HepG2 (cell line): Measurements from ENCODE around the gene NUP88. TPM values are rescaled to one million over a fixed set of nuclear protein-coding genes. Genes with fewer than 3 reads are reported as not detected.
A peak's percentile ranks its signal among the peaks of the same experiment; 100 is the strongest.

Experiments used
- AHDC1 ChIP-seq: sonication (generic); formaldehyde crosslinking; IDR thresholded peaks from 2 replicates; pipeline ENCODE4 v1.5.1; 2020; ENCODE audit warnings: mild to moderate bottlenecking, missing genetic modification reagents, borderline replicate concordance
- ARID4A ChIP-seq: sonication (generic); formaldehyde crosslinking; IDR thresholded peaks from 2 replicates; pipeline ENCODE4 v1.5.0; 2020; ENCODE audit warnings: mild to moderate bottlenecking, missing genetic modification reagents, borderline replicate concordance
- CEBPG ChIP-seq: IDR thresholded peaks from 2 replicates; pipeline ENCODE4 v1.6.1; 2016
- ELF1 ChIP-seq: sonication (generic); formaldehyde crosslinking; IDR thresholded peaks from 2 replicates; pipeline ENCODE4 v1.4.0; 2020; ENCODE audit warnings: missing genetic modification reagents
- EP300 ChIP-seq, 3 experiments: sonication (generic) in 1 of 3; formaldehyde crosslinking in 1 of 3; IDR thresholded peaks; 2 replicates each; pipeline versions ENCODE4 v1.5.1 to v1.6.1; 2011 to 2020; ENCODE audit warnings: low read depth in 2 of 3, low read length in 2 of 3, borderline replicate concordance in 1 of 3, improper control_type of control experiment in 1 of 3, mild to moderate bottlenecking in 1 of 3, missing genetic modification reagents in 1 of 3, moderate library complexity in 1 of 3
- FOXA1 ChIP-seq, 2 experiments: fragments of 450-650 bp in 1 of 2; sonication (generic) in 1 of 2; formaldehyde crosslinking in 1 of 2; IDR thresholded peaks; 2 replicates each; pipeline versions ENCODE4 v1.4.0 to v1.6.1; 2016 to 2020; ENCODE audit warnings: missing genetic modification reagents in 1 of 2
- IRF9 ChIP-seq: sonication (generic); formaldehyde crosslinking; IDR thresholded peaks from 2 replicates; pipeline ENCODE4 v1.8.0; 2022; ENCODE audit warnings: missing genetic modification reagents, mild to moderate bottlenecking, borderline replicate concordance
- ISL2 ChIP-seq: sonication (generic); formaldehyde crosslinking; IDR thresholded peaks from 2 replicates; pipeline ENCODE4 v1.5.0; 2020; ENCODE audit warnings: missing genetic modification reagents
- KDM1A ChIP-seq: IDR thresholded peaks from 2 replicates; pipeline ENCODE4 v1.6.1; 2016; ENCODE audit warnings: missing compliant biosample characterization
- KLF16 ChIP-seq, 2 experiments: sonication (generic) in 1 of 2; formaldehyde crosslinking in 1 of 2; IDR thresholded peaks; 2 replicates each; pipeline versions ENCODE4 v1.6.1 to v1.8.0; 2016 to 2023; ENCODE audit warnings: missing genetic modification reagents in 2 of 2, missing compliant biosample characterization in 1 of 2
- PHF21A ChIP-seq: sonication (generic); formaldehyde crosslinking; IDR thresholded peaks from 2 replicates; pipeline ENCODE4 v1.5.0; 2020; ENCODE audit warnings: mild to moderate bottlenecking, missing genetic modification reagents
- PHF8 ChIP-seq: sonication (generic); formaldehyde crosslinking; IDR thresholded peaks from 2 replicates; pipeline ENCODE4 v1.5.0; 2020; ENCODE audit warnings: missing genetic modification reagents
- SAP130 ChIP-seq: IDR thresholded peaks from 2 replicates; pipeline ENCODE4 v1.6.1; 2016; ENCODE audit warnings: low read depth
- SIN3A ChIP-seq: IDR thresholded peaks from 2 replicates; pipeline ENCODE4 v1.6.1; 2011; ENCODE audit warnings: low read depth, mild to moderate bottlenecking, control low read depth, low read length, borderline replicate concordance
- SOX5 ChIP-seq: IDR thresholded peaks from 2 replicates; pipeline ENCODE4 v1.6.1; 2016; ENCODE audit warnings: borderline replicate concordance
- TCF7 ChIP-seq: sonication (generic); IDR thresholded peaks from 2 replicates; pipeline ENCODE4 v1.6.1; 2016; ENCODE audit warnings: antibody characterized with exemption, low read depth
- polyA plus RNA-seq, 8 experiments: library from polyadenylated mRNA; depleted of rRNA in 3 of 8; stranded (reverse) in 7 of 8; unstranded in 1 of 8; fragments of >200 nt; fragmentation: Illumina TruSeq in 4 of 8; extraction: Trizol in 4 of 8; gene quantifications; 2 replicates each; pipeline versions ENCODE4 v1.2.1 to v1.2.3, GENCODE V29; 2011 to 2016; ENCODE audit warnings: low read depth in 4 of 8, missing spikeins in 1 of 8, mixed read lengths in 1 of 8; ENCODE audit not compliant: insufficient read depth in 1 of 8
- total RNA-seq, 5 experiments: library from RNA; depleted of rRNA; stranded (reverse); fragments of >200 nt; fragmentation: Illumina TruSeq; extraction: Trizol; gene quantifications; 2 replicates each; pipeline ENCODE4 v1.2.3, GENCODE V29; 2016; ENCODE audit warnings: low read depth in 1 of 5

NUP88 gene
- total and polyA plus RNA-seq, 2 of the 13 experiments (the other 11 are each of a cell fraction or from before 2014, with no cell fraction given) = 48.2 to 130 TPM

- TF ChIP-seq SAP130 (peak; percentile 83), KDM1A (CRISPR knock-in tag) (no peak), ISL2 (CRISPR knock-in tag) (0 out of 2 replicates have a peak, but pooled peaks have one; percentile 55), PHF8 (peak; percentile 19; the same call in 1 of the 2 replicates), TCF7 (peak; percentile 66; the same call in 1 of the 2 replicates), FOXA1 (IDR thresholded peaks at IDR 0.05) (no peak), FOXA1 (CRISPR knock-in tag; IDR thresholded peaks at IDR 0.05) (peak; percentile 0; the same call in 1 of the 2 replicates), SOX5 (CRISPR knock-in tag) (peak; percentile 79), CEBPG (CRISPR knock-in tag) (peak; percentile 55), AHDC1 (CRISPR knock-in tag) (peak; percentile 44; the same call in 1 of the 2 replicates), ARID4A (CRISPR knock-in tag) (peak; percentile 26; the same call in 1 of the 2 replicates), KLF16 (CRISPR knock-in tag; IDR thresholded peaks at IDR 0.05) (peak in 1 of 2 experiments; percentile 13; a peak in 1 of 4 replicates), ELF1 (CRISPR knock-in tag) (0 out of 2 replicates have a peak, but pooled peaks have one; percentile 13), PHF21A (CRISPR knock-in tag) (peak; percentile 73; the same call in 1 of the 2 replicates), SIN3A (peak; percentile 73; the same call in 1 of the 2 replicates), EP300 (IDR thresholded peaks at IDR 0.05; ENCODE audit: low read depth in 2 of 2, low read length in 2 of 2) (peak in 1 of 2 experiments; percentile 35; a peak in 1 of 4 replicates), EP300 (CRISPR knock-in tag; IDR thresholded peaks at IDR 0.05; ENCODE audit: borderline replicate concordance) (0 out of 2 replicates have a peak, but pooled peaks have one; percentile 8), IRF9 (CRISPR knock-in tag) (no peak)
These were observed 45.5 kb upstream of the NUP88 start (continued) for GRCh38 chr17:5464717-5465507.
